SK-N-SH (cell line): Measurements from ENCODE around the gene SARDH. TPM values are rescaled to one million over a fixed set of nuclear protein-coding genes. Genes with fewer than 3 reads are reported as not detected.

Experiments used
- CTCF ChIA-PET: fragments of 300-600, 350-600 bp; formaldehyde crosslinking; extraction: SDS; loops from one replicate; lab custom pipeline; 2021; lab: Yijun Ruan, JAX
- POLR2A ChIA-PET: fragments of 350-600 bp; sonication (Branson Sonifier 250); formaldehyde crosslinking; extraction: SDS; loops from one replicate; lab custom pipeline; 2020; ENCODE audit warnings: antibody characterized with exemption, inconsistent platforms; lab: Yijun Ruan, JAX
- DNase-seq: peaks from one replicate; pipeline ENCODE4 v3.0.0; 2012
- H2AFZ ChIP-seq: fragments of 200-600 bp; sonication (generic); 2 replicates; pipeline ENCODE4 v1.8.1; 2016; ENCODE audit warnings: antibody characterized with exemption, mild to moderate bottlenecking, low read depth
- H3F3A ChIP-seq: fragments of 200-600 bp; sonication (generic); replicated peaks from 2 replicates; pipeline ENCODE3; 2016; ENCODE audit warnings: antibody characterized with exemption, mild to moderate bottlenecking; ENCODE audit not compliant: insufficient read depth
- H3K27ac ChIP-seq, 2 experiments: fragments of 200-500 bp in 1 of 2; fragments of 200-600 bp in 1 of 2; sonication (Bioruptor generic) in 1 of 2; sonication (generic), shearing (Covaris generic) in 1 of 2; 2 replicates each; pipeline versions ENCODE4 v1.5.1 to v1.6.1; 2014 to 2016; ENCODE audit warnings: low read depth in 2 of 2, inconsistent platforms in 1 of 2, low read length in 1 of 2, mild to moderate bottlenecking in 1 of 2, mixed read lengths in 1 of 2
- H3K27me3 ChIP-seq: fragments of 200-600 bp; sonication (generic), shearing (Covaris generic); 2 replicates; pipeline ENCODE4 v1.6.1; 2016; ENCODE audit warnings: mixed run types; ENCODE audit not compliant: insufficient read depth
- H3K36me3 ChIP-seq, 2 experiments: fragments of 200-500 bp in 1 of 2; fragments of 200-600 bp in 1 of 2; sonication (Bioruptor generic) in 1 of 2; sonication (generic) in 1 of 2; replicated peaks in 1 of 2; 2 replicates each; pipeline versions ENCODE3 to v1.5.1; 2014 to 2016; ENCODE audit warnings: low read length in 1 of 2, mild to moderate bottlenecking in 1 of 2; ENCODE audit not compliant: insufficient read depth in 2 of 2, control insufficient read depth in 1 of 2
- H3K4me1 ChIP-seq, 2 experiments: fragments of 200-500 bp in 1 of 2; fragments of 200-600 bp in 1 of 2; sonication (Bioruptor generic) in 1 of 2; sonication (generic), shearing (Covaris generic) in 1 of 2; 2 replicates each; pipeline versions ENCODE4 v1.5.1 to v1.6.1; 2014 to 2016; ENCODE audit warnings: low read depth in 1 of 2, low read length in 1 of 2, mixed run types in 1 of 2; ENCODE audit not compliant: insufficient read depth in 2 of 2, control insufficient read depth in 1 of 2
- H3K4me2 ChIP-seq: fragments of 200-600 bp; sonication (generic), shearing (Covaris generic); 2 replicates; pipeline ENCODE4 v1.6.1; 2017; ENCODE audit warnings: mixed run types
- H3K4me3 ChIP-seq, 2 experiments: fragments of 200-500 bp in 1 of 2; fragments of 200-600 bp in 1 of 2; sonication (Bioruptor generic) in 1 of 2; sonication (generic), shearing (Covaris generic) in 1 of 2; 2 replicates each; pipeline versions ENCODE4 v1.5.1 to v1.8.1; 2014 to 2016; ENCODE audit warnings: low read depth in 2 of 2, inconsistent platforms in 1 of 2, low read length in 1 of 2, mild to moderate bottlenecking in 1 of 2, mixed read lengths in 1 of 2, moderate library complexity in 1 of 2
- H3K79me2 ChIP-seq: fragments of 200-600 bp; sonication (generic); 2 replicates; pipeline ENCODE4 v1.8.1; 2017; ENCODE audit warnings: mild to moderate bottlenecking; ENCODE audit not compliant: insufficient read depth
- H3K9ac ChIP-seq: fragments of 200-600 bp; sonication (generic); 2 replicates; pipeline ENCODE4 v1.6.1; 2017; ENCODE audit warnings: mixed run types
- H3K9me2 ChIP-seq: fragments of 200-600 bp; sonication (generic); 2 replicates; pipeline ENCODE4 v1.6.1; 2017; ENCODE audit warnings: mixed run types
- H3K9me3 ChIP-seq: fragments of 200-600 bp; sonication (generic); 2 replicates; pipeline ENCODE4 v1.6.1; 2017; ENCODE audit warnings: mixed run types, mild to moderate bottlenecking, moderate library complexity
- H4K20me1 ChIP-seq: fragments of 200-600 bp; sonication (generic); 2 replicates; pipeline ENCODE4 v1.6.1; 2017; ENCODE audit warnings: mild to moderate bottlenecking, mixed run types; ENCODE audit not compliant: insufficient read depth
- EZH2phosphoT487 ChIP-seq: fragments of 200-600 bp; sonication (generic); IDR thresholded peaks from 2 replicates; pipeline ENCODE4 v1.6.1; 2017; ENCODE audit warnings: low read depth, mixed run types, mild to moderate bottlenecking, antibody characterized with exemption, moderate library complexity, borderline replicate concordance
- FOSL2 ChIP-seq: IDR thresholded peaks from 2 replicates; pipeline ENCODE4 v1.4.0; 2012; ENCODE audit warnings: low read depth, mild to moderate bottlenecking, moderate library complexity, borderline replicate concordance
- FOXM1 ChIP-seq: IDR thresholded peaks from 2 replicates; pipeline ENCODE4 v1.4.0; 2012; ENCODE audit warnings: low read depth, mild to moderate bottlenecking
- GATA2 ChIP-seq: sonication (generic); formaldehyde crosslinking; IDR thresholded peaks from 2 replicates; pipeline ENCODE4 v1.5.0; 2020; ENCODE audit warnings: mild to moderate bottlenecking, missing genetic modification reagents
- IRF3 ChIP-seq: fragments of 150-350 bp; IDR thresholded peaks from 2 replicates; pipeline ENCODE4 v1.6.1; 2016; ENCODE audit warnings: mild to moderate bottlenecking, low read depth, low read length
- MAX ChIP-seq: IDR thresholded peaks from 2 replicates; pipeline ENCODE4 v1.4.0; 2012; ENCODE audit warnings: low read depth
- MEF2A ChIP-seq: IDR thresholded peaks from 2 replicates; pipeline ENCODE4 v1.4.0; 2012; ENCODE audit warnings: low read depth, borderline replicate concordance
- MXI1 ChIP-seq: IDR thresholded peaks from 2 replicates; pipeline ENCODE4 v1.6.1; 2012; ENCODE audit warnings: mild to moderate bottlenecking, low read depth, low read length, improper control_type of control experiment
- NRF1 ChIP-seq: IDR thresholded peaks from 2 replicates; pipeline ENCODE4 v1.6.1; 2012; ENCODE audit warnings: low read depth, mild to moderate bottlenecking, low read length
- RAD21 ChIP-seq: IDR thresholded peaks from 2 replicates; pipeline ENCODE4 v1.6.1; 2012; ENCODE audit warnings: mild to moderate bottlenecking, low read length
- RCOR1 ChIP-seq: fragments of 150-350 bp; IDR thresholded peaks from 2 replicates; pipeline ENCODE4 v1.6.1; 2017; ENCODE audit warnings: antibody characterized with exemption, low read length
- SIN3A ChIP-seq: IDR thresholded peaks from 2 replicates; pipeline ENCODE4 v1.6.1; 2012; ENCODE audit warnings: low read depth, mild to moderate bottlenecking, low read length, moderate library complexity, borderline replicate concordance
- SMC3 ChIP-seq: IDR thresholded peaks from 2 replicates; pipeline ENCODE4 v1.6.1; 2012; ENCODE audit warnings: low read depth, low read length, improper control_type of control experiment
- TEAD4 ChIP-seq: IDR thresholded peaks from 2 replicates; pipeline ENCODE4 v1.4.0; 2012; ENCODE audit warnings: mild to moderate bottlenecking, borderline replicate concordance; ENCODE audit not compliant: insufficient read depth
- YY1 ChIP-seq: IDR thresholded peaks from 2 replicates; pipeline ENCODE4 v1.4.0; 2012; ENCODE audit warnings: low read depth, mild to moderate bottlenecking
- ZBTB33 ChIP-seq: IDR thresholded peaks from 2 replicates; pipeline ENCODE4 v1.4.0; 2012; ENCODE audit warnings: low read depth, borderline replicate concordance
- WGBS: methylation state at CpG from one replicate; pipeline ENCODE4 v1.1.6; 2017; ENCODE audit warnings: low lambda C conversion rate; 5-methylcytosine and 5-hydroxymethylcytosine counted together
- polyA plus RNA-seq, 3 experiments: library from polyadenylated mRNA; depleted of rRNA; stranded (reverse); fragments of >200 nt; gene quantifications; 2 replicates each; pipeline ENCODE4 v1.2.3, GENCODE V29; 2012
- TF ChIP-seq, protein P1 (sequence below): fragments of 200-600 bp; sonication (generic); IDR thresholded peaks from 2 replicates; pipeline ENCODE4 v1.6.1; 2017; ENCODE audit warnings: antibody characterized with exemption, mild to moderate bottlenecking, moderate library complexity
- TF ChIP-seq, protein P2 (sequence below): IDR thresholded peaks from 2 replicates; pipeline ENCODE4 v1.6.1; 2012; ENCODE audit warnings: mild to moderate bottlenecking, low read depth, low read length, moderate library complexity
- TF ChIP-seq, protein P3 (sequence below): IDR thresholded peaks from 2 replicates; pipeline ENCODE4; 2012
- TF ChIP-seq, protein P4 (sequence below): fragments of 150-350 bp; IDR thresholded peaks from 2 replicates; pipeline ENCODE4 v1.6.1; 2017; ENCODE audit warnings: antibody characterized with exemption, low read length, low read depth, borderline replicate concordance

SARDH gene
- polyA plus RNA-seq, 1 of the 3 experiments (the other 2 are of a cell fraction) = 5.9 TPM

- Histone ChIP-seq H4K20me1 (no peaks in the 10 kb centered on the region), H3K9me2 (no peaks in the 10 kb centered on the region), H2AFZ (no peak overlapping the region), H3K9ac (no peak overlapping the region), H3F3A (no peaks in the 10 kb centered on the region), H3K27me3 (no peaks in the 10 kb centered on the region), H3K4me3 (no peak overlapping the region), H3K36me3 (no peaks in the 10 kb centered on the region), H3K9me3 (no peaks in the 10 kb centered on the region), H3K27ac (no peak overlapping the region), H3K79me2 (no peaks in the 10 kb centered on the region), H3K4me2 (no peak overlapping the region), H3K4me1 (peaks cover 15 to 18% of the 10 kb centered on the region in 2 experiments; a peak in 3 of 4 replicates)
- CTCF ChIA-PET = interaction anchor here (1.2 to 2.3 kb wide), 2 partner anchors 9 to 36 kb away, joined by 3 to 11 read pairs; no protein-coding TSS in a partner anchor
- 86% methylated on average over 16 of the region's 17 CpGs for WGBS
- POLR2A ChIA-PET = no interaction called here
- no peak for TF ChIP-seq SMC3
- no peak for TF ChIP-seq IRF3
- no peak for TF ChIP-seq RAD21
- TF ChIP-seq, protein P1, sequence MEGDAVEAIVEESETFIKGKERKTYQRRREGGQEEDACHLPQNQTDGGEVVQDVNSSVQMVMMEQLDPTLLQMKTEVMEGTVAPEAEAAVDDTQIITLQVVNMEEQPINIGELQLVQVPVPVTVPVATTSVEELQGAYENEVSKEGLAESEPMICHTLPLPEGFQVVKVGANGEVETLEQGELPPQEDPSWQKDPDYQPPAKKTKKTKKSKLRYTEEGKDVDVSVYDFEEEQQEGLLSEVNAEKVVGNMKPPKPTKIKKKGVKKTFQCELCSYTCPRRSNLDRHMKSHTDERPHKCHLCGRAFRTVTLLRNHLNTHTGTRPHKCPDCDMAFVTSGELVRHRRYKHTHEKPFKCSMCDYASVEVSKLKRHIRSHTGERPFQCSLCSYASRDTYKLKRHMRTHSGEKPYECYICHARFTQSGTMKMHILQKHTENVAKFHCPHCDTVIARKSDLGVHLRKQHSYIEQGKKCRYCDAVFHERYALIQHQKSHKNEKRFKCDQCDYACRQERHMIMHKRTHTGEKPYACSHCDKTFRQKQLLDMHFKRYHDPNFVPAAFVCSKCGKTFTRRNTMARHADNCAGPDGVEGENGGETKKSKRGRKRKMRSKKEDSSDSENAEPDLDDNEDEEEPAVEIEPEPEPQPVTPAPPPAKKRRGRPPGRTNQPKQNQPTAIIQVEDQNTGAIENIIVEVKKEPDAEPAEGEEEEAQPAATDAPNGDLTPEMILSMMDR = no peak
- TF ChIP-seq YY1 = no peak
- TF ChIP-seq EZH2phosphoT487 = no peak
- no peak for TF ChIP-seq FOXM1
- TF ChIP-seq, protein P2, sequence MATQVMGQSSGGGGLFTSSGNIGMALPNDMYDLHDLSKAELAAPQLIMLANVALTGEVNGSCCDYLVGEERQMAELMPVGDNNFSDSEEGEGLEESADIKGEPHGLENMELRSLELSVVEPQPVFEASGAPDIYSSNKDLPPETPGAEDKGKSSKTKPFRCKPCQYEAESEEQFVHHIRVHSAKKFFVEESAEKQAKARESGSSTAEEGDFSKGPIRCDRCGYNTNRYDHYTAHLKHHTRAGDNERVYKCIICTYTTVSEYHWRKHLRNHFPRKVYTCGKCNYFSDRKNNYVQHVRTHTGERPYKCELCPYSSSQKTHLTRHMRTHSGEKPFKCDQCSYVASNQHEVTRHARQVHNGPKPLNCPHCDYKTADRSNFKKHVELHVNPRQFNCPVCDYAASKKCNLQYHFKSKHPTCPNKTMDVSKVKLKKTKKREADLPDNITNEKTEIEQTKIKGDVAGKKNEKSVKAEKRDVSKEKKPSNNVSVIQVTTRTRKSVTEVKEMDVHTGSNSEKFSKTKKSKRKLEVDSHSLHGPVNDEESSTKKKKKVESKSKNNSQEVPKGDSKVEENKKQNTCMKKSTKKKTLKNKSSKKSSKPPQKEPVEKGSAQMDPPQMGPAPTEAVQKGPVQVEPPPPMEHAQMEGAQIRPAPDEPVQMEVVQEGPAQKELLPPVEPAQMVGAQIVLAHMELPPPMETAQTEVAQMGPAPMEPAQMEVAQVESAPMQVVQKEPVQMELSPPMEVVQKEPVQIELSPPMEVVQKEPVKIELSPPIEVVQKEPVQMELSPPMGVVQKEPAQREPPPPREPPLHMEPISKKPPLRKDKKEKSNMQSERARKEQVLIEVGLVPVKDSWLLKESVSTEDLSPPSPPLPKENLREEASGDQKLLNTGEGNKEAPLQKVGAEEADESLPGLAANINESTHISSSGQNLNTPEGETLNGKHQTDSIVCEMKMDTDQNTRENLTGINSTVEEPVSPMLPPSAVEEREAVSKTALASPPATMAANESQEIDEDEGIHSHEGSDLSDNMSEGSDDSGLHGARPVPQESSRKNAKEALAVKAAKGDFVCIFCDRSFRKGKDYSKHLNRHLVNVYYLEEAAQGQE = no peak
- TF ChIP-seq FOSL2 = no peak
- no peak for TF ChIP-seq MEF2A
- no peak for TF ChIP-seq NRF1
- no peak for TF ChIP-seq SIN3A
- TF ChIP-seq TEAD4 = no peak
- TF ChIP-seq, protein P3, sequence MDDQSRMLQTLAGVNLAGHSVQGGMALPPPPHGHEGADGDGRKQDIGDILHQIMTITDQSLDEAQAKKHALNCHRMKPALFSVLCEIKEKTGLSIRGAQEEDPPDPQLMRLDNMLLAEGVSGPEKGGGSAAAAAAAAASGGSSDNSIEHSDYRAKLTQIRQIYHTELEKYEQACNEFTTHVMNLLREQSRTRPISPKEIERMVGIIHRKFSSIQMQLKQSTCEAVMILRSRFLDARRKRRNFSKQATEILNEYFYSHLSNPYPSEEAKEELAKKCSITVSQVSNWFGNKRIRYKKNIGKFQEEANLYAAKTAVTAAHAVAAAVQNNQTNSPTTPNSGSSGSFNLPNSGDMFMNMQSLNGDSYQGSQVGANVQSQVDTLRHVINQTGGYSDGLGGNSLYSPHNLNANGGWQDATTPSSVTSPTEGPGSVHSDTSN = no peak
- no peak for TF ChIP-seq RCOR1
- no peak for TF ChIP-seq GATA2 (CRISPR knock-in tag)
- TF ChIP-seq, protein P4, sequence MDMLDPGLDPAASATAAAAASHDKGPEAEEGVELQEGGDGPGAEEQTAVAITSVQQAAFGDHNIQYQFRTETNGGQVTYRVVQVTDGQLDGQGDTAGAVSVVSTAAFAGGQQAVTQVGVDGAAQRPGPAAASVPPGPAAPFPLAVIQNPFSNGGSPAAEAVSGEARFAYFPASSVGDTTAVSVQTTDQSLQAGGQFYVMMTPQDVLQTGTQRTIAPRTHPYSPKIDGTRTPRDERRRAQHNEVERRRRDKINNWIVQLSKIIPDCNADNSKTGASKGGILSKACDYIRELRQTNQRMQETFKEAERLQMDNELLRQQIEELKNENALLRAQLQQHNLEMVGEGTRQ = no peak
- TF ChIP-seq MXI1 = no peak
- TF ChIP-seq MAX = no peak
- TF ChIP-seq ZBTB33 = no peak
- no peak for DNase-seq
Observed at GRCh38 chr9:133707065-133707762, 30.9 kb downstream of the SARDH start.
